Activated CD4-positive, alpha-beta memory T cell treated with anti-CD3 and anti-CD28 coated beads for 36 hours (primary cell): ENCODE data around the gene CDKN1B. TPM values are rescaled to one million over a fixed set of nuclear protein-coding genes. Genes with fewer than 3 reads are reported as not detected.

Experiments
- CTCF ChIA-PET: fragments of 350-600 bp; sonication (Branson Sonifier 250); formaldehyde crosslinking; loops from one replicate; lab custom pipeline; 2021; ENCODE audit warnings: antibody characterized with exemption, inconsistent platforms; lab: Charles Lee
- POLR2A ChIA-PET: fragments of 350-600 bp; sonication (Branson Sonifier 250); formaldehyde crosslinking; loops from one replicate; lab custom pipeline; 2021; ENCODE audit warnings: antibody characterized with exemption; lab: Charles Lee
- DNase-seq: peaks from one replicate; pipeline ENCODE4 v3.0.0-alpha.2; 2020
- H3K27ac Mint-ChIP-seq: one replicate; pipeline ENCODE4 v1.8.0; 2021; ENCODE audit warnings: mixed read lengths
- H3K27me3 Mint-ChIP-seq: one replicate; pipeline ENCODE4 v1.8.0; 2021; ENCODE audit warnings: mixed read lengths
- H3K36me3 Mint-ChIP-seq: one replicate; pipeline ENCODE4 v1.8.0; 2021; ENCODE audit warnings: mixed read lengths
- H3K4me1 Mint-ChIP-seq: one replicate; pipeline ENCODE4 v1.8.0; 2021; ENCODE audit warnings: low read depth, mixed read lengths
- H3K4me3 Mint-ChIP-seq: one replicate; pipeline ENCODE4 v1.8.0; 2021; ENCODE audit warnings: mild to moderate bottlenecking, mixed read lengths
- H3K9me3 Mint-ChIP-seq: one replicate; pipeline ENCODE4 v1.8.0; 2021; ENCODE audit warnings: mixed read lengths
- intact Hi-C: fragments of 100-400 bp; cut with micrococcal nuclease; formaldehyde crosslinking; loops from one replicate; pipeline ENCODE4 v1.15.1; 2023
- microRNA-seq: library from miRNA; unstranded; fragments of <30 nt; microRNA quantifications from one replicate; pipeline ENCODE4 v1.2.0, GENCODE V29; 2022; ENCODE audit warnings: borderline number of aligned reads, borderline microRNAs expressed, borderline replicate concordance
- total RNA-seq, 2 experiments: library from RNA; stranded (reverse); gene quantifications; one replicate each; pipeline ENCODE4 v1.2.3, GENCODE V29; 2021

CDKN1B gene
- total RNA-seq, 2 experiments from 2014 or later = 52.4 to 52.8 TPM

DNA sequence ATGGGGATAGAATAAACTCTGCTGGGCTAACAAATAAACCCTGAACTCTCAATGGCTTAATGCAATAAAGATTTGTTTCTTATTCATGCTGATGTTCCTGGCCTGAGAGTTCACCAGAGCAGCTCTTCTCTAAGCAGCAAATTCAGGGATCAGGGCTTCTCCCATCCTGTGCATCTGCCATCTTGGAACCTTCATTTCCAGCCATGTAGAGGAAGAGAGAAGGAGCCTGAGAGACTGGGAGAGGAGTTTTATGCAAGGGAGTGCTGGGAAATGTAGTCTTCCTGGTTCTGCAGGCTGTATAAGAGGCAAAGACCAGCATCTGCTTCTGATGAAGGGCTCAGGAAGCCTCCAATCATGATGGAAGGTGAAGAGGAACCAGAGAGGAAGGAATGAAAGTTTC lies 47.7 kb downstream of the CDKN1B start:
- no peaks in the 10 kb centered on the region for H3K4me1 Mint-ChIP-seq
- H3K4me3 Mint-ChIP-seq = no peak overlapping the region
- no peak overlapping the region for H3K27ac Mint-ChIP-seq
- peaks cover 8% of the 10 kb centered on the region for H3K9me3 Mint-ChIP-seq
- intact Hi-C loops = no loop called here
- H3K27me3 Mint-ChIP-seq = no peaks in the 10 kb centered on the region
- CTCF ChIA-PET = no interaction called here
- no peak for DNase-seq
- H3K36me3 Mint-ChIP-seq = peaks cover 2% of the 10 kb centered on the region
- POLR2A ChIA-PET = no interaction called here

DNA sequence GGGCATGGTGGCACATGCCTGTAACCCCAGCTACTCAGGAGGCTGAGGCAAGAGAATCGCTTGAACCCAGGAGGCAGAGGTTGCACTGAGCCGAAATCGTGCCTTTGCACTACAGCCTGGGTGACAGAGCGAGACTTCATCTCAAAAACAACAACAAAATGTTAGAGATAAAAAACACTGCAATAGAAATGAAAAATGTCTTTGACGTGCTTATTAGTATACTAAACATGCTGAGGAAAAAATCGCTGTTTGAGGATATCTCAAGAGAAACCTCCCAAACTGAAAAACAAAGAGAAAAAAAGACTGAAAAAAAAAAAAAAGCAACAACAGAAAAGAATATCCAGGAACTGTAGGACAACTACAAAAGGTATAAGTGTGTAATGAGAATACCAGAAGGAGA lies 53.1 kb downstream of the CDKN1B start:
- no peaks in the 10 kb centered on the region for H3K4me1 Mint-ChIP-seq

More for the DNA sequence above, 53.1 kb downstream of the CDKN1B start:
- Mint-ChIP-seq H3K36me3 (no peaks in the 10 kb centered on the region), H3K27me3 (no peaks in the 10 kb centered on the region), H3K9me3 (peaks cover 14% of the 10 kb centered on the region), H3K4me3 (no peak overlapping the region), H3K27ac (no peak overlapping the region)
- intact Hi-C loops = no loop called here
- CTCF ChIA-PET = no interaction called here
- POLR2A ChIA-PET = interaction anchor here (0.7 kb wide), 1 partner anchor 491 kb away, joined by 4 read pairs; no protein-coding TSS in a partner anchor
- no peak for DNase-seq

Small RNA genes lying within 50 kb of the gene (microRNA-seq; reads per million reads assigned to microRNA genes)
- not detected for gene MIR613

Other genes starting within 250 kb of the CDKN1B start
- gene DUSP16, start 154.5 kb upstream of the CDKN1B start, total RNA-seq = 10 to 100 TPM; 70.2 to 82.1 TPM
- 10 to 100 TPM; 30.4 to 32.2 TPM for gene CREBL2, start 105.5 kb upstream of the CDKN1B start, total RNA-seq
- gene GPR19, start 21.2 kb upstream of the CDKN1B start, total RNA-seq = 10 to 100 TPM; 23.1 to 24.5 TPM
- gene APOLD1, start 68.3 kb downstream of the CDKN1B start, total RNA-seq = 1 to 10 TPM; 3.4 to 4.4 TPM
- gene DDX47, start 96.0 kb downstream of the CDKN1B start, total RNA-seq = 10 to 100 TPM; 75.2 to 75.3 TPM
- gene GPRC5A, start 174.2 kb downstream of the CDKN1B start, total RNA-seq = under 1 TPM; 0.07 to 0.10 TPM
- gene GPRC5D, start 234.8 kb downstream of the CDKN1B start, total RNA-seq = under 1 TPM in 1 of 2 experiments, not detected in 1; 0.46 TPM